B cell (primary cell): ENCODE results near the gene ZNF182. TPM values are rescaled to one million over a fixed set of nuclear protein-coding genes. Genes with fewer than 3 reads are reported as not detected.

Experiments used
- ATAC-seq: fragments of 200-7000 bp; cut with Tn5 transposase; one replicate; pipeline ENCODE4 v1.10.0; 2021; ENCODE audit warnings: low read depth, mild to moderate bottlenecking, moderate number of reproducible peaks, moderate library complexity
- CTCF ChIA-PET: fragments of 350-600 bp; sonication (Branson Sonifier 250); formaldehyde crosslinking; loops from one replicate; lab custom pipeline; 2021; ENCODE audit warnings: antibody characterized with exemption, inconsistent platforms; lab: Charles Lee
- POLR2A ChIA-PET: fragments of 350-600 bp; sonication (Branson Sonifier 250); formaldehyde crosslinking; loops from one replicate; lab custom pipeline; 2021; ENCODE audit warnings: antibody characterized with exemption; lab: Charles Lee
- DNase-seq: peaks from one replicate; pipeline ENCODE4 v3.0.0; 2013
- H2AFZ ChIP-seq: 2 replicates; pipeline ENCODE4 v1.6.1; 2012; ENCODE audit warnings: mild to moderate bottlenecking, low read depth, low read length; ENCODE audit not compliant: insufficient read depth, poor library complexity, severe bottlenecking
- H3K27ac ChIP-seq, 2 donors: 1 replicate in 1 of 2; 2 replicates in 1 of 2; pipeline ENCODE4 v1.5.1; 2012 to 2013; ENCODE audit warnings: low read length in 2 of 2, mild to moderate bottlenecking in 2 of 2, moderate library complexity in 1 of 2
- H3K27me3 ChIP-seq, 4 experiments: fragments of 200-600 bp in 1 of 4; sonication (generic) in 1 of 4; replicated peaks in 1 of 4; 1 replicate in 2 of 4; 2 replicates in 2 of 4; pipeline versions ENCODE4 v1.6.1 to v1.7.0; 2013 to 2016; ENCODE audit warnings: low read length in 3 of 4, mild to moderate bottlenecking in 2 of 4, mixed read lengths in 1 of 4, moderate library complexity in 1 of 4; ENCODE audit not compliant: insufficient read depth in 4 of 4, control insufficient read depth in 3 of 4; ENCODE audit errors: control extremely low read depth in 1 of 4
- H3K36me3 ChIP-seq, 2 experiments: replicated peaks in 1 of 2; 1 replicate in 1 of 2; 2 replicates in 1 of 2; pipeline versions ENCODE4 v1.6.1 to v1.7.1; 2013; ENCODE audit warnings: low read length in 1 of 2; ENCODE audit not compliant: insufficient read depth in 2 of 2, control insufficient read depth in 1 of 2; ENCODE audit errors: control extremely low read depth in 1 of 2, extremely low read depth in 1 of 2
- H3K4me1 ChIP-seq, 2 donors: fragments of 200-600 bp in 1 of 2; sonication (generic) in 1 of 2; 1 replicate in 1 of 2; 2 replicates in 1 of 2; pipeline versions ENCODE4 v1.5.1 to v1.6.1; 2013 to 2017; ENCODE audit warnings: low read length in 2 of 2; ENCODE audit not compliant: control insufficient read depth in 2 of 2, insufficient read depth in 2 of 2
- H3K4me2 ChIP-seq: replicated peaks from 2 replicates; pipeline ENCODE3; 2012; ENCODE audit warnings: mild to moderate bottlenecking, low read depth, low read length; ENCODE audit not compliant: poor library complexity, severe bottlenecking
- H3K4me3 ChIP-seq, 5 experiments: fragments of 200-600 bp in 1 of 5; sonication (generic) in 1 of 5; 1 replicate in 3 of 5; 2 replicates in 2 of 5; pipeline versions ENCODE4 v1.5.1 to v1.7.0; 2011 to 2016; ENCODE audit warnings: low read length in 4 of 5, mild to moderate bottlenecking in 4 of 5, low read depth in 2 of 5, control low read depth in 1 of 5, moderate library complexity in 1 of 5; ENCODE audit not compliant: insufficient read depth in 1 of 5; ENCODE audit errors: control extremely low read depth in 1 of 5, extremely low read depth in 1 of 5
- H3K79me2 ChIP-seq: fragments of 200-600 bp; sonication (generic); one replicate; pipeline ENCODE4 v1.6.0; 2016; ENCODE audit warnings: low read length; ENCODE audit not compliant: control insufficient read depth, insufficient read depth
- H3K9ac ChIP-seq: fragments of 200-600 bp; sonication (generic); 2 replicates; pipeline ENCODE4 v1.6.1; 2017; ENCODE audit warnings: mild to moderate bottlenecking, low read length, moderate library complexity
- H3K9me3 ChIP-seq, 3 donors: one replicate each; pipeline versions ENCODE4 v1.6.1 to v1.7.1; 2013; ENCODE audit warnings: low read length in 2 of 3; ENCODE audit not compliant: control insufficient read depth in 2 of 3, insufficient read depth in 1 of 3; ENCODE audit errors: control extremely low read depth in 1 of 3
- H4K20me1 ChIP-seq: 2 replicates; pipeline ENCODE4 v1.6.0; 2012; ENCODE audit warnings: mild to moderate bottlenecking, low read length; ENCODE audit not compliant: insufficient read depth, control insufficient read depth, poor library complexity, severe bottlenecking
- H3K27ac Mint-ChIP-seq: one replicate; pipeline ENCODE4 v1.8.0; 2021; ENCODE audit warnings: mixed read lengths
- H3K27me3 Mint-ChIP-seq: one replicate; pipeline ENCODE4 v1.8.0; 2021; ENCODE audit warnings: mixed read lengths
- H3K4me1 Mint-ChIP-seq: one replicate; pipeline ENCODE4 v1.8.0; 2021; ENCODE audit warnings: mixed read lengths
- H3K4me3 Mint-ChIP-seq: one replicate; pipeline ENCODE4 v1.8.0; 2021; ENCODE audit warnings: mixed read lengths
- H3K9me3 Mint-ChIP-seq: one replicate; pipeline ENCODE4 v1.8.0; 2022; ENCODE audit warnings: mixed read lengths; ENCODE audit not compliant: insufficient read depth
- CTCF ChIP-seq: fragments of 200-600 bp; IDR thresholded peaks from one replicate; pipeline ENCODE4 v1.8.0; 2022; ENCODE audit warnings: antibody characterized with exemption, mild to moderate bottlenecking
- EZH2 ChIP-seq: IDR thresholded peaks from 2 replicates; pipeline ENCODE4 v1.6.1; 2012; ENCODE audit warnings: borderline replicate concordance, low read depth, mild to moderate bottlenecking, moderate library complexity, low read length; ENCODE audit not compliant: insufficient read depth, poor library complexity, severe bottlenecking
- WGBS: methylation state at CpG from one replicate; pipeline ENCODE4 v1.1.5; 2013; ENCODE audit warnings: missing lambda C conversion rate; ENCODE audit not compliant: insufficient coverage; 5-methylcytosine and 5-hydroxymethylcytosine counted together
- intact Hi-C: fragments of 100-400 bp; cut with micrococcal nuclease; formaldehyde crosslinking; loops from one replicate; pipeline ENCODE4 v1.10.0; 2022
- polyA plus RNA-seq: library from polyadenylated mRNA; depleted of rRNA; stranded (reverse); fragments of >200 nt; gene quantifications from 2 replicates; pipeline ENCODE4 v1.2.3, GENCODE V29; 2012
- total RNA-seq, 2 donors: library from RNA; stranded (reverse); fragments of 120-200 nt in 1 of 2; gene quantifications; 1 replicate in 1 of 2; 2 replicates in 1 of 2; pipeline versions ENCODE4 v1.2.3 to v1.2.4, GENCODE V29; 2013 to 2022

Gene ZNF182
- total and polyA plus RNA-seq, 2 donors (not counting 1 experiment from before 2014, with no cell fraction given): 4.0 to 12.6 TPM

GRCh38 chrX:47991263-47992094 is 12.3 kb downstream of the ZNF182 start:
- Histone ChIP-seq H3K9me3 (no peaks in the 10 kb centered on the region), H3K27ac (no peak overlapping the region), H3K4me1 (no peaks in the 10 kb centered on the region), H4K20me1 (peaks cover 5% of the 10 kb centered on the region), H3K4me2 (no peak overlapping the region), H3K9ac (no peak overlapping the region), H2AFZ (no peak overlapping the region), H3K79me2 (peaks cover 21% of the 10 kb centered on the region), H3K27me3 (no peaks in the 10 kb centered on the region), H3K36me3 (peaks cover 2 to 19% of the 10 kb centered on the region in 2 experiments), H3K4me3 (no peak overlapping the region)
- no peak overlapping the region for H3K27ac Mint-ChIP-seq
- WGBS: no CpG with 5 or more reads among the region's 5 CpGs
- TF ChIP-seq CTCF: no peak
- no peak for TF ChIP-seq EZH2
- intact Hi-C loops: no loop called here
- H3K9me3 Mint-ChIP-seq: peaks cover 1% of the 10 kb centered on the region
- DNase-seq (no peak), ATAC-seq (no peak)
- no peak overlapping the region for H3K4me3 Mint-ChIP-seq
- H3K27me3 Mint-ChIP-seq: no peaks in the 10 kb centered on the region
- ChIA-PET CTCF (no interaction called here), POLR2A (no interaction called here)
- H3K4me1 Mint-ChIP-seq: peaks cover 13% of the 10 kb centered on the region
